GM19395 (cell line): ENCODE measurements around the gene HNRNPUL2.
"Not testable (repeated sequence)": the region's sequence is repeated elsewhere in the genome, so short reads cannot be mapped to it uniquely, and the experiment has no call there.

Experiments used
- ATAC-seq: cut with Tn5 transposase; IDR thresholded peaks from one replicate; pipeline ENCODE4 v1.9.1; 2021; ENCODE audit warnings: mild to moderate bottlenecking, moderate library complexity; ENCODE audit not compliant: unreplicated experiment

The HNRNPUL2 gene

GRCh38 chr11:62727165-62727871 lies at the start of gene HNRNPUL2:
Gene HNRNPUL2 (minus strand): TSS chr11:62727457. CDS start chr11:62727156, 301 bp downstream.
- ATAC-seq = peak; percentile 69

DNA sequence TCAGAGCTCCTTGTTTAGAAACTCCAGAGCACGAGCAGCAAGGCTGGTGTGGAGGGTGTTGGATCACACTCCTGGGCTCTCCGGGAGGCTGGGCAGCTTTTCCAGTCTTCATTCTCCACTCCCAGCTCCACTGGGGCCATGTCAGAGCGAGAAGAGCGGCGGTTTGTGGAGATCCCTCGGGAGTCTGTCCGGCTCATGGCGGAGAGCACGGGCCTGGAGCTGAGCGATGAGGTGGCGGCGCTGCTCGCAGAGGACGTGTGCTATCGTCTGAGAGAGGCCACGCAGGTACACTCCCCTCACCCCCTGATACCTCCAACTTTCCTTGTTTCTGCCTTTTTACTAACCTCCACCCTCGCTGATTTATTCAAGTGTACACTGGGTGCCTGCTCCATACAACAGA lies 48.4 kb upstream of the HNRNPUL2 start:
- no peak for ATAC-seq

DNA sequence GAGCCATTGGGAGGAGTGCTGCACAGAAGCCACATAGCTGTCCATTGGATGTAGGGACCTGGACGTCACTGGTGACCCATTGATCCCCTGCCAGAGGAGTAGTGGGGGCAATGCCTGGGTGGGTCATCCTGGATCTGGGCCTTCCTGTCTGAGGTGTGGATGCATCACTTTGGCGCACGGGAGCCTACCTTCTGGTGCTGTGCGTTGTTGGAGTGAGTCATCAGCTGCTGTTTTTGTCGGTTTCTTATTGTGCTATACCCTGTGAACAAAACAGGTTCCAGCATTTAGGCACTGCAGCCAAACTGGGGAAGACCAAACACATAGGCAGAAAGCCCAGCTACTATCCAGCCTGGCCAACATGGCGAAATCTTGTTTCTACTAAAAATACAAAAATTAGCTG lies 47.1 kb upstream of the HNRNPUL2 start:
- no peak for ATAC-seq

DNA sequence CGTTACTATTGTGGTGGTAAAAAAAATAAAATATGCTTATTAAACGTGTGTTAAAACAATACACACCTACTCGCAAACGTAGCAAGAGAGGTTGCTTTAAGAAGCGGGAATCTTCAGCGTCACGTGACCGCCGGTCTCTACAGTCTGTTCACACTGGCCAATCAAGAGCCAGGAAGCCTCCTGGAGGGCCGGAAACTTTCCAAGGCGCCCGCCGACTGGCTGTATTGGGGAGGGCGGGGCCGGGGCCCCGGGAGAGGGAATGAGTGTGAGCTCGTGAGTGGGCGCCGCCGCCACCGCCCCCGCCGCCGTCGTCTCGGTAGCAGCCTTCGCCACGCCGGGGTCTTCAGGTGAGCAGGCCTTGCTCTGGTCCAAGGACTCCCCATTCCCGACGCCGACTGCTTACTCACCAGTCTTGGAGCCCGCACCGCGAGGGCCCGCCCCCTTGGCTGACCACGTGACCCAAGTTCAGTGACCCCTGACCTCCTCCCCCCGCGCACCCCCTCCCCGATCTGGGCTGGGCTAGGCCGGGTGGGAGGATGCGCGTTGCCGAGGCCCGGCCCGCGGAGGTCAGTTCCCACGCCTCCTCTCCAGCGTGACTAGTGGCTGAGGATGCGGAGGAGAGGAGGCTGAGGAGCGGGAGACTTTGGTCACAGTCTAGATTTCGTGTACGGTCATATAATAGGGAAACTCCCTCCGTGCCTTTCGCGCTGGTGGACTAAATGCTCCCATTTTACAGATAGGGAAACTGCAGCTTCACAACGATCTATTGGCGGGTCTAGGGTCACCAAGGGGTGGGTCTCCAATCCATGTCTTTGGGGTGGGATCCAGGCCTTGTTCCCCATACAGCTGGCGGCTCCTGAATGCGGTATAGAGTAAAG lies 44.1 kb upstream of the HNRNPUL2 start, which contains the start of gene TAF6L:
Gene TAF6L (plus strand): TSS at position 253 of the 878 bp plus-strand sequence. CDS start 4,388 bp downstream, outside the sequence.
- ATAC-seq = peak; percentile 83

- no peak for ATAC-seq
These were observed 43.5 kb upstream of the HNRNPUL2 start for GRCh38 chr11:62770778-62771143.

DNA sequence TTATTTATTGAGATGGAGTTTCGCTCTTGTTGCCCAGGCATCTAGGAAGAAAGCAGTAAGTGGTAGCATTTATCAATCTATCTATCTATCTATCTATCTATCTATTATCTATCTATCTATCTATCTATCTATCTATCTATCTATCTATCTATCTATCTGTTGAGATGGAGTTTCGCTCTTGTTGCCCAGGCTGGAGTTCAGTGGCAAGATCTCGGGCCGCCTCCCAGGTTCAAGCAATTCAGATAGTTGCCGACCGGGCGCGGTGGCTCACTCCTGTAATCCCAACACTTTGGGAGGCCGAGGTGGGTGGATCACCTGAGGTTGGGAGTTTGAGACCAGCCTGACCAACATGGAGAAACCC lies 33.6 kb upstream of the HNRNPUL2 start:
- ATAC-seq = not testable (repeated sequence)

- no peak for ATAC-seq
These were observed 30.9 kb upstream of the HNRNPUL2 start for GRCh38 chr11:62757846-62758788.

GRCh38 chr11:62755086-62755615 lies 27.9 kb upstream of the HNRNPUL2 start:
- no peak for ATAC-seq

- ATAC-seq = peak; percentile 96
These were observed 26.7 kb upstream of the HNRNPUL2 start, which contains the start of gene ZBTB3 for GRCh38 chr11:62753736-62754603. Gene ZBTB3 (minus strand): TSS chr11:62754160. CDS start chr11:62753664, 496 bp downstream.

- ATAC-seq = peak; percentile 1
These were observed 25.9 kb upstream of the HNRNPUL2 start for GRCh38 chr11:62752994-62753735.

GRCh38 chr11:62752177-62752785 lies 25.0 kb upstream of the HNRNPUL2 start:
- no peak for ATAC-seq

DNA sequence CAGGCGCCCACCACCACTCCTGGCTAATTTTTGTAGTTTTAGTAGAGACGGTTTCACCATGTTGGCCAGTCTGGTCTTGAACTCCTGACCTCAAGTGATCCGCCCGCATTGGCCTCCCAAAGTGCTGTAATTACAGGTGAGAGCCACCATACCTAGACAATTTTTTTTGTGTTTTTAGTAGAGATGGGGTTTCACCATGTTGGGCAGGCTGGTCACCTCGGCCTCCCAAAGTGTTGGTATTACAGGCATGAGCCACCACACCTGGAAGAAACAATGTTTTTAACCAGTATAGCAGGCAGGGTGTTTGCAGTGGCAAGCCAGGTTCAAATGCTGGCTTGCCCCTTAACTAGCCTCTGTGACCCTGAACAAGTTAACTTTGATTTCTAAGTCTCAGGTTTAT lies 22.7 kb upstream of the HNRNPUL2 start:
- ATAC-seq = not testable (repeated sequence)

- ATAC-seq = no peak
These were observed 20.4 kb upstream of the HNRNPUL2 start for GRCh38 chr11:62747475-62748160.

- ATAC-seq = no peak
These were observed 9.9 kb upstream of the HNRNPUL2 start for GRCh38 chr11:62737196-62737595.

DNA sequence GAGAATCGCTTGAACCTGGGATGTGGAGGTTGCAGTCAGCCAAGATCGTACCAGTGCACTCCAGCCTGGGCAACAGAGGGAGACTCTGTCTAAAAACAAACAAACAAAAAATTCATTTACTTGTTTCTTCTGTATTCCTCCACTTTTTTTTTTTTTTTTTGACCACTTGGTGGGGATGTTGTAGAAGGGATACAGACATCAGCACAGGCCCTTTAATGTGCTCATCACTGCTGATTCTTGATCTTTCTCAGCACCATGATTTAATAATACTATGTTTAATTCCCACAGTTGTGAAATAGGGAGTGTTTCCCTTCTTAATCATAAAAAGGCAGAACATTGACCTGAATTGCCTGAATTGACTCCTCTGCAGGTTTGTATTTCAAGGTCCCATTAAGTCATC lies 5.6 kb upstream of the HNRNPUL2 start:
- ATAC-seq = no peak

DNA sequence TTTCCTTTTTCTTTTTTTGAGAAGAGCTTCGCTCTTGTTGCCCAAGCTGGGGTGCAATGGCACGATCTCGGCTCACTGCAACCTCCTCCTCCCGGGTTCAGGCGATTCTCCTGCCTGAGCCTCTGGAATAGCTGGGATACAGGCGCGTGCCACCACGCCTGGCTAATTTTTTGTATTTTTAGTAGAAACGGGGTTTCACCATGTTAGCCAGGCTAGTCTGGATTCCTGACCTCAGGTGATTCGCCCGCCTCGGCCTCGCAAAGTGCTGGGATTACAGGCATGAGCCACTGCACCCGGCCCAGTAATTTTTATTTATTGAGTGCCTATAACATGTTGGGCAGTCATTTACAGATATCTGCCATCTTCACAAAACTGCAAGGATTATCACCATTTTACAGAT lies 2.8 kb upstream of the HNRNPUL2 start:
- ATAC-seq = not testable (repeated sequence)

- peak; percentile 31 for ATAC-seq
These were observed 1.1 kb upstream of the HNRNPUL2 start, which contains the start of gene TTC9C for GRCh38 chr11:62728171-62728988. Gene TTC9C (plus strand): TSS chr11:62728486. CDS start chr11:62728849, 363 bp downstream.
